GM18508 (cell line): Measurements from ENCODE around the gene ASTN2.

Experiments used
- ATAC-seq: cut with Tn5 transposase; IDR thresholded peaks from one replicate; pipeline ENCODE4 v1.9.1; 2021; ENCODE audit warnings: moderate number of reproducible peaks; ENCODE audit not compliant: insufficient read depth, unreplicated experiment

The ASTN2 gene

DNA sequence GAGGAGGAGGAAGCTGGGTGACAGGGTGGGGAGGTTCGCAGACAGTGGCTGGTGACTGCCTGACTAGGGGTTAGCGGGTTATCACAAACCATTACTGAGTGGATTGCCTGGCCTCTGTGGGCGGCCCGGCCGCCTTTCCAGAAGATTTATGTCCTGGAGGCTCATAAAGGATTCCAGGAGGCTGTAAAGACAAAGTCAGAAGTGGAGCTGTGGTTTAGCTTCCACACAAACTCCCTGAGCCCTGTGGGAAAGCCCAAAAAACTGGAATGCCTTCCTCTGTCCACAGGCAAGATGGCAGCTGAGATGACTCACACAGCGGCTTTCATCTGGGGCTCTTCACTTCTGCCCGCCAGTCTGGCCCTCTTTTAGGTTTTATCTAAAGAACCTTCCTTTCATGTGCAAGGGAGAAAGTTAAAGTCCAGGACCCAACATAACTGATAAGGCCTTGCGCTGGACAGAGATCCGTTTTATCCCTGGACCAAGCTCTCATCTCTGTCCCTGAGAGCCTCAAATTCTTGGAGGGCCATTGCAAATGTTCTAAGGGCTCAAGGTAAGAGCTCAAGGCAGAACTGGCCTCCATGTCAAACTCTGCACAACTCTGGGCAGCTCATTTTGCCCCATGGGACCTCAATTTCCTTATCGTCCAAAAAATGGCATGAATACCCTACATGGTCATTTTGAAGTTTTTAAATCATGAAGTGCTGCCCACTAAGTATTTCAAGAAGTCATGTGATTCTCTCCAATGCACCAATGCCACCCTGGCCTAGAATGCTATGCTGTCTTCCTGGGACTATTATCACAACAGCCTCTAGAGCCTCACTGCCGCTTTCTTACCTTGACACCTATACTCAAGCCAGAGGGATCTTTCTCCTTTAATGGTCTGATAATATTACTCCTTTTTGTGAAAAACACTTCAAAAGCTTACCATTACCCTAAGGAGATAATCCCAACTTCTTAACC is 977.2 kb downstream of the ASTN2 start:
- no peak for ATAC-seq

DNA sequence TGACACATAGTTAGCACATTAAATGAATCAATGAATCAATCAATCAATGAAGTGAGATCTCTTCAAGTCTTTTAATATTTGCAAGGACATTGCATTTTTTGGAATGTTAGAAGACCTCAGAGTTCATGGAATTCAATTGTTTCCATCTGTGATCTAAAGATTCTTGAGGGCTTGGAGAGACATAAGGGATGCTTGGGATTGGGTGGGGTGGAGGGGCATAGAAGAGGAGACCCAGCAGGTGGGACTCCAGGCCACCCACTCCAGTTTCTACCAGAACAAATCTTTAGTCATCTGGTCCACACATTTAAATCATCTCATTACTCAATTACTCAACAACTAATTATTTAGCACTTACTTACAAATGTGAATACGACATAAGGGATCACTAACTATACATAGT is 978.7 kb downstream of the ASTN2 start:
- no peak for ATAC-seq

DNA sequence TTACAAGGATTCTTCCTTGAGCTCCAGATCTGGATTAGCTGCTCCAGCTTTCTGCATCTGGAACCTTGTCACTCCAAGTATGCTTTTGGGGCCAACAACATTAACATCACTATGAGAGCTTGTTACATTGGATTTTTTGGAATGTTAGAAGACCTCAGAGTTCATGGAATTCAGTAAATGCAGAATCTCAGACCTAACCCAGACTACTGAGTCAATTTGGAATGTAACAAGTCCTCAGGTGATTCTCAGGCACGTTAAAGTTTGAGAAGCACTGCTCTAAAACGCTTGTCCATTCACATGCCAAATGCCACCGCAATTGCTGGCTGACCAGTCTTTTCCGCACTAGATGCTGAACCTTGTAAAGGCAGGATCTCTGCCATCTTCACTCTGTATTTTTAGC is 979.2 kb downstream of the ASTN2 start:
- no peak for ATAC-seq

DNA sequence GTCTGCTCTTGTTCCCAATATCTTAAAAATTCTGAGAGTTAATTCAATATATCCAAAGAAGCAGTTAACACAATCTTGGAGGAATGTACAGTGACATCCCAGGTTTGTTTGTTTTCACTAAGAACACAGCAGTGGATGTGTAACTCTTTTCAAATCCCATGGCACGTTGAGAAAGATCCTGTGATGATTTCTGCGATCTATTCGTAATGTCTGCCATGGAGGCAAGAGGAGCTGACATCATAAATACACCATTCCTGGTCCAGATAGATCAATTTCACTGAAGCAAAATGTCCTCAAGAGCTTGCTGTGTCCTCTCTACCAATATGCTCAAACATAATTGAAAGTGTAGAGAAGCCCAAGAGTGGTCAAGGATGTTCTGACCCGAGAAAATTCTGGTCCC is 980.5 kb downstream of the ASTN2 start:
- no peak for ATAC-seq

DNA sequence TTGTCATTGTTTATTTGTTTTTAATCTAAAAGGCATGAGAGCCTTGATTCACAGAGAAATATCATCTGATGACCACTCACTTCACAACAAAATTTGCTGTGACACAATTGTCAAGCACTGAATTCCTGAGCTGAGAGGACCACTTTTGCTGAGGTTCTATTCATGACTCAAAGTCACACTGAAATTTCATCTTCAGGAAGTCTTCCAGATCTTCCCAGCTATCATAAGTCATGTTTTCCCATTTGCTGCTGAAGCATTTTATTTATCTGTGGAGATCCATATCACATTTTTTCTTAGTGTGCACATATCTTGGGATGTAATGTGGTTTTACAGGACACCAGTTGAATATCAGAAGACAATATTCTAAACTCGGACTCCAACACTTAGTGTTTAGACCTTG is 982.8 kb downstream of the ASTN2 start:
- ATAC-seq = no peak

DNA sequence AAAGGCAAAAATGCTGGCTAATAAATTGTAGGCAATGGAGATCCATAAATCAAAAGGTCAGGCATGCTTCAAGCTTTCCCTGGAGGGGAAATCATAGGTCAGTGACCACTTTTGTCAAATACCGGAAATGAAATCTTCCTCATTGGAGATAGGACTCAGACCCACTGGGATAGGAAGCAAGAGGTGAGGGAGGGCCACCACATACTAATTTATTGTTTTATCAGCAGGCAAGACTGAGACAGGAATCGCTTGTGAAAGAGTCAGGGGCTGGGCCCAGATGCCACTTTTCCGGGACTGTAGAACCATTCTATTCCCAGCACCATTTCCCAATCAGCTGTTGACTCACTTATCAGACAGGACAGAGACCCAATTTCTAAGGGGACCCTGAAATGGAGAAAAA is 984.0 kb downstream of the ASTN2 start:
- ATAC-seq = no peak

DNA sequence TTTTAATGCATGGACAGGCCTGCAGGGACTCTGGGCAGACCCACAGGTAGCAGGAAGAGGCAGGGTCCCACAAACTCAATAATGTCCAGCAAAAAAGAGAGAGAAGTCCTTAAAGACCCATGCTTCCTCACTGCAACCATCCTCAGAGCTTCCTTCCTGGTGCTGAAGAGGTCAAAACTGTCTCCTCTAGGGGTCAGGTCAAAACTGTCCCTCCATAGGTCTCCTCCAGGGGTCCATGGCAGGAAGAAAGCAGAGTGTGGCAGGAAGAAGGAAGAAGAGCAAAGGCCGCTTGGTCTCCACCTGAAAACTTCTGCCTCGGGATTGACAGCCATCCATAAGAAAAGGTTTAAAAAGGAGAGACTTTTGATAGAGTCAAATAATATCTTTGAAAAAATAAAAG is 989.6 kb downstream of the ASTN2 start:
- no peak for ATAC-seq

DNA sequence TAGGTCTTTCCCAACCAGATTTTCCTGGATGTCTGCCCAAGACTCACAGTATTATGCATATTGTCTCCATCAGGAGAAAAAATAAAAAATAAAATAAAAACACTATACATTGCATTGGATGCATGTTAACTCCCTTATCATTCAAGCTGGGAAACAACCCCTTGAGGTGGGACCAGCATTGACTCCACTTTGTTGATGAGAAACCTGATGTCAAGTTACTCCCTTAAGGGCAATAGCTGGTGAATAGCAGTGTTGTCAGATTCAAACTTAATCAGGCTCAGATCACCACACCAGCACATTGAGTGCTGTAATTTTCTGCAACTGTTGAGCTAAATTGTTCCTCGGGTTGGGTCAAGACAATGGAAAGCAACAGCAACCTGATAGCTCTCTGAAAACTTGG is 991.7 kb downstream of the ASTN2 start:
- no peak for ATAC-seq

DNA sequence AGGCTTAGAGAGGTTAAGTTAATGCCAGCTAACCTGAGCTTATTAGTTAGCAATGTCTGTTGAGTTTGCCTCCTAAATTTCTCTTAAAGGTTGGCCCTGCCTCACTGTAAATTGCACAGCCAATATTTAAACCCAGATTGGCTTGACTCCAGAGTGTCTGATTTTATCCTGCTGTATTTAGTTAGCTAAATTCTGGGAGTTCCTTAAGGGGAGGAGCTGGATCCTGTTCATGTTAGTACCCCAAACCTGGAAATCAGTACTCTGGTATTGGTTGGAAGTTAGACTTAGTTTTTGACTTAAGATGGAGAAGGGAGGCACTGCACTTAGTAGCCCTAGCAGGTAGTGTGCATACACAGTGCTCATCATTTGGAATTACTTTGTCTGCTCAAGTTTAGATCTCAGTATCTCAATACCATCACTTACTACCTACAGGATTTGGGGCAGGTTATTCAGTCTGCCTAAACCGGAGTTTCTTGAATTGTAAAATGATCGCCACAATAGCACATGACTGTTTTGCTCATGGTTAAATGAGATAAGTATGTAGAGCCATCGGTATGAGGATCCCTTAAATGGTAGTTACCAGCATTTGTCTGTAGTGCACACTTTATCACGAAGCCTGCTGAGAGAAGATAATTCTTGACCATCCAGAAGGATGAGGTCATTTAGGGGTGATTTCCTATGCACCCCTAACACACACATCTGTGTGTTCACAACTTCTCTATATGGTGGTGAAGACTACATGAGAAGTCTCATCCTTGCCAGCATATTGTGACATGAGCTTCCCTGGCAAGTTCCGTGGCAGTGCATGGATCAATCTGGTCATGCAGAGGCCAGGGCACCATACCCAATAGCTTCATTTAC is 992.5 kb downstream of the ASTN2 start:
- ATAC-seq = no peak

DNA sequence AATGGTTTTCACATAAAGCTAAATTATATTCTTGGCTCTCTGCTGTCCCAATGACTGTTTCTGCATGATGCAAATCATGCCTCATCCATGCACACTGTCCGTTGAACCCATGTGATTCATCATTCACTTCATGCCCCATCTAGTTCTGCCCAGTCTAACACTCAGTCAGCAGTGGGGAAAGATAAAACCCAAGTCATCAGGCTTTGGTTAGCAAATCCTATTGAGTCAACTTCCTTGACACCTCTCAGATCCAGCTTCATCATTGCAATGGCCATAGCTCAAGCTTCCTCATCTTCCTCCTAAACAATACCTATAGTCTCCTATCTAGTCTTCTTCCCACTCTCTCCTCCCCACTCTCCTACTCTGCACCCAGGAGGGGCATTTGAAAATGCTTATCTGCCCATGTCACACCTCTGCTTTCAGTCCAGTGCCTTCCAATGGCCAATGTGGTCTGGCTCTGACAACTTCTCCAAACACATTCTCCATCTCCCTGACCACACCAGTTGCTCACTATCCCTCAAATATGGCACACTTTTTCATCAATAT is 993.8 kb downstream of the ASTN2 start:
- no peak for ATAC-seq

DNA sequence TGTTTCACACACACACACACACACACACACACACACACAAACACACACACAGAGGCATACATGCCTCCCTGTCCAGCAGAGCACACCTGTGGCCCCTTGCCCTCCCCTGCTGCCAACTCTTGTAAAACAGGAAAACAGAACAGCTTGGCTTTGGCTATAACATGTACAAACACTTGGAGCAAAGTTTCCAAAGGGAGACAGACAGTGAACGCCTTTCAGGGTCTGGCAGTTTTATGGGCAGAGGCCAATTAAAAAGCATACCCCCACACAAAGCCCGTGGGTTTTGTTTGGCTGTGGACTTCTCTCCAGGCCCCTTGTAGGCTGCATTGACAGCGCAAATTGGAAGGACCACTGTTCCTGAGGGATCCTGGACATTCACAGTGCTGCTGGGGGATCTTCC is 995.7 kb downstream of the ASTN2 start:
- ATAC-seq = no peak

DNA sequence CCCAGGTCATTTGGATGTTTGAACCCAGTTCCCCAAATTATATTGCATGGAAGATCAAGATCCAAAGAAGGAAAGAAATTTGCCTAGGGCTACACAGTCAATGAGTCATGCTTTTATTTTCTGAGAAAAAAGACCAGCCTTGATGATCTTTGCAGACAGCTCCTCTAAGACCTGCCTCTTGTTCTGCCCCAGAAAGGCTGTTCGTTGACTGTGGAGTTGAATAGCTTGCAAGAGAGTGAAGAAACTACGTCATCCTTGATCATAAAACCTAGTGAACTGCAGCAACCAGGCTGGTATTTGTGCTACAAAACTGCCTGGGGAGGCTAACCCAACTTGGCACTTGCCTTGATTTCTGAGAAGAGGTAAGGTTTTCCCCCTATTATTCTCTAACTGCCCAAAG is 997.4 kb downstream of the ASTN2 start:
- no peak for ATAC-seq

DNA sequence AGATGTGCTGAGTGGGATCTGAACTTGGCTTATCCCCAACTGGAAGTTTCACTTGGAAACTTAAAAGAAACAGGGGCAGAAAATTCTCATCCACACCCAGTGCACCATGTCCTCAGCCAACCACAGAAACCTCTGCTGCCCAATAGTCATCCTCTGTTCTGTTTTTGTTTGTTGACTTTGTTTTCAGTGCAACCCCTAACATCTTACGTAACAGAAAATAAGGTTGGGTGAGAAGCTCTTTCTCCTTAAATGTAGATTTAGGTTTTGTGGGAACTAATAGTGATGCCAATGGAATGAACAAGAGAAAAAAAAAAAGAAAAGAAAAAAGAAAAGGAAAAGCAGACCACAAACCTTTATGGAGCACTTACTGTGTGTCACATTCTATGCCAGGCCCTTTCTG is 998.4 kb downstream of the ASTN2 start:
- no peak for ATAC-seq

DNA sequence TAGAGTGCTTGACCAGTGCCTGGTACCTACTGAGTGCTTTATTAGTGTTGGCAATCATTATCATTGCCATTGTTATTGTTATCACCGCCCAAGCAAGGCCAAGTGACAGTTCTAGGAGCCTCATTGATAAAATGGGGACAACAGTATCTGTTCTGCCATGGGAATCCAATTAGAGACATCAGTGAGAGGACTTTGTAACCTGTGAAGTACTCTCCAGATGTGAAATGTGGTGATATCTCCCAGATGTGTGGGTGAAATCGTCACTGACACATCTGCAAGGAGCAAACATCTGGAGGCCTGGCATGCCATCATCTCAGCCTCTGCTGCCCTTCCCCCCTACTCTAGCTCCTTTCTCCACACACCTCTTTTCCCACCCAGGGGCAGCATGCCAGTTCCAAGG is 1000.5 kb downstream of the ASTN2 start:
- ATAC-seq = no peak

DNA sequence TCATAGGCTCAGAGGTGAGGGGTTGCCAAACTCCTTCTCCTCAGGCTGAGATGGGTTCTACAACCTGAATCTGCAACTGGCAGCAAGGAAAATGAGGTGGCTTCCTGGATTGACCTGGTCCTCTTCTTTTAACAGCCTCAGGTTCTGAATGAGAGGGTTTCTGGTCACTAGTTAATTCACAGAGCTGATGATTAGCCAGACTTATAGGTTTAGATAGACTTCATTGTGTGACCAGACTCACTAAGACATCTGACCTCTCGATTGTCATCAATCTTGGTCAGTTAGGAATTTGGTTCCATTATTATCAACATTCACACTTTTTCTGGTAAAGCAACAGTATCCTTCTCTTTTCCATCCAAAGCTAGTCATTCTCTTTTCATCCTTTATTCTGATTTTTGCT is 1003.4 kb downstream of the ASTN2 start:
- no peak for ATAC-seq

DNA sequence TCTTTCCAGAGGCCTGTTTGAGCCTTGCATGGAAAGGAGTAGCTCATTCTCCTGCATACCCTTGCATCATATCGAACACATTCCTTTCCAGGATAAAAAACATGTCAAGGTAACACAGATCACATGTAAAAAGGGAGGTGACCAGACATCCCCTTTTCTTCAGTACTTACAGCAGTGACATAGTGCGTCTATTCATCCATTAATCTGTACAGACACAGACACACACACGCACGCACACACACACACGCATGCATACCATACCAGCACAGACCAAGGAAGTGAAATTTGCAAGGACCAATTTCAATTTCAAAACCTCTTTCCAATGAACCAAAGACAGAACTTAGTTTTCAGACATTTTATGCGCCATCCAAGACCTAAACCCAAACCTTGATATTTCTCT is 1005.2 kb downstream of the ASTN2 start:
- ATAC-seq = no peak

DNA sequence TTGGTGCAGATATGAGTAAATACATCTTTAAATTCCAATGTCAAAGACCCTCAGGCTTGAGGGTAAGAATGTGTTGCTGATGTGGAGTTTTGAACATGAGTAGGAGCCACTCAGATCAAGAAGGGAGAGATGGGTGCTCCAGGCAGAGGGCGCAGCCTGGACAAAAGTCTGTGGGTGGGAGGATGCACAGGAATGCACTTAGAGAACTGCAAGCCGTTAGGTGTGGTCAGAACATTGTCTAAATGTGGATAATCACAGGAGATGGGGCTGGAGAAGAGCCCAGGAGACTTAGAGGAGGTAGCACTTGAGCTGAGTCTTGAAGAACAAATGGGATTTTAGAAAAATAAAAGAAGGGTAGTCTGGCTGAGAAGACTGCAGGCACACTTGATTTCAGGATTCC is 1005.7 kb downstream of the ASTN2 start:
- no peak for ATAC-seq

DNA sequence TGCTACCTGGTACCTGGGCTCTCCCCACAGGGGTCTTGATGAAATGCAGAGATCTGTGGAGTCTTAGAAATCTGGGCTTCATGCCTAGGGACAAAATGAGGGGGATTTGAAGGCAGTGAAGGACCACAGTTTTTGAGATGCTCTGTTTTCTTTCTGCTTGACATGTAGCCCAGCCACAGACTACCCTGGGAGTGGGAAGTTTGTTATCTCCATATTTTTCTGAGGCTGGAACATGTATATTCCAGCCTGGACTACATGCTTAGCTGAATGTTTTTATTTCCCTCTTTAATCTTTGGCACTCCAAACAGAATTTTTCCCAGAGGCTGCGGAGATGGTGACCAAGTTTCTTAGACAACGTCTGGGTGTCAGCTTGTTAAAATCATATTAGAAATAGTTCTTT is 1008.4 kb downstream of the ASTN2 start:
- ATAC-seq = no peak

DNA sequence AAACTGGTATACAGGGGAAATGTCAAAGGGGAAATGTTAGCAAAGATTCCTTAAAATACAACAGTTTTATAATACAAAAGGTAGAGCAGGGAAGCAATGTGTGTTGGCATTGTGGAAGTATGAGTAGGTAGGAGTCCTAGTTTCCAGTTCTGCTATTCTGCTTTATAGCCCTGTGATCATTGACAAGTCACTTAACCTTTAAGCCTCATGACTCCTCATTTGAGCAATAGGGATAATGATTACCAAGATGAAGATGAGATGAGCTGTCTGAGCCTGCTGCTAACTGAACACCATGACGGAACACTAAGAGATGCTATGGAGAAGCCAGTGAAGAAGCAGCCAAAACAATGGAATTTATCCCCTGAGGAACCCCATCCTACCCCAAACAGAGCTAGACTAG is 1009.5 kb downstream of the ASTN2 start:
- no peak for ATAC-seq

DNA sequence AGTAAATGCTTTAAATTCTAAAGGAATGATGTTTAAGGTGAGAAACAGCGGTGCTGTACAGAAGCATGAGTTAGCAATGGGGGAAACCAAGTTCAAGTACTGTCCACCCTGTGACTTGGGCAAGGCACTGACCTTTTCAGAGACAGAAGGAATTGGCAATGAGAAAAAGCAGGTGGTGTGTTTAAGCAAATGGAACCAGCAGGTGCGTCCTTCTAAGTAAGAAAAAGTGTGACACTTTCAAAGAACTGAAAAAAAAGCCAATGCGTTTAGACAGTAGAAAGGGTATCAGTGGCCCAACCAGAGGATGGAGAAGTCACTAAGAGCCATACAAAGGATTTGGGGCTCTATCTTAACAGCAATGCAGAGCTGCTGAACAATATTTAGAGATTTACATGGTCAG is 1010.6 kb downstream of the ASTN2 start:
- no peak for ATAC-seq

DNA sequence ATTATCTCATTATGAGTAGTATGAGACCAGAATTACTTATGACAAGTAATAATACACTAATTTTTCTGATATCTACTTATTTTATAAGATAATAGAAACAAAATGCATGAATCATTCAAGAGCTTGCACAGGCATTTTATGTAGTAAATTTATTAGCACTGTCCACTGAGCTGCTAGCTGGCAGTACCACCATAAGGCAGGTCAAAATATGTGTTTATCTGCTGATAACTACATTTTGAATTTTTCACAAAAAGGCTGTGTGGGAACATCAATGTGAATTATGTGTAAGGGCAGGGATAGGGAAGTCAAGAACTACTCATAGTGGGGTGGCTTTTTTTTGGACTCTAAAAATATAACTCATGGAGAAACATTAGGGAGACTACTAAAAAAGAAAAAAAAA is 1011.7 kb downstream of the ASTN2 start:
- ATAC-seq = no peak
